Measurements from ENCODE around the gene PCA3.

Gene PCA3

DNA sequence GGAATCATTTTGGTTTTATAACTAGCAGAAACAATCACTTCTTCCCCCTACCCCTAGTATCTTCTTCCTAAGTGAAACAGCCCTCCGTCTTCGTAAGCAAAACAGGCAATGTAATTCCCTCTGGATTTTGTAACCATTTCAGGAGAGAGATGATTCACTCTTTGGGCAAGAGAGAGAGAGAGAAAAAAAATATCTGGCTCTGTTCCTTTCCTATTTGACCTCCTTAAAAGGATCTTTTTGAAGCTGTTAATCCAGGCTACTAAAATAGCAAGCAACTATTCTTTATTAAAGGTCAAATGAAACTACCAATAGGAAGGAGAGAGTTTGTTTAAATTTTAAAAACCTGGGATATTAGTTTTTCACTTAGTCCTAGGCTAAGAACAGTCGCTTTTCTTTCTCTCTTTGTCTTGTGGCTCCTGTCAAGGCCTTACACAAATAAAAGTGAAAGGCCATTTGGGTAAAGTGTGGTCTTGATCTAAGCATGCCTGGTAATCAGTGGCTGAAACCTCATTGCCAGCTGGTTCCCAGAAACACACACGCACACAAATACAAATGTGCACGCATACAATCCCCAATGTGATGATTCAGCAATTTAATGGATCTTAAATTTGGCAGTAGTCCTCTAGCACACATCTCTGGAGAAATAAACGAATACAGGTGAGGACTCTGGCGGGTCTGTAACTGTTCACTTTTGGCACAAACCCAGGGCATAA, 71.5 kb downstream of the PCA3 start:
- no peak for DNase-seq
